GM23248 (cell line): ENCODE data around the gene FOSL1.

Experiments
- EZH2 ChIP-seq: fragments of 200-600 bp; sonication (generic); IDR thresholded peaks from 2 replicates; pipeline ENCODE4 v1.6.1; 2018; ENCODE audit warnings: antibody characterized with exemption, mild to moderate bottlenecking; ENCODE audit not compliant: insufficient read depth, poor library complexity, severe bottlenecking
- EZH2phosphoT487 ChIP-seq: fragments of 200-600 bp; sonication (generic); IDR thresholded peaks from 2 replicates; pipeline ENCODE4 v1.6.1; 2018; ENCODE audit warnings: antibody characterized with exemption, moderate library complexity, mild to moderate bottlenecking, low read depth; ENCODE audit not compliant: insufficient read depth

GRCh38 chr11:65861165-65861505 is 39.1 kb downstream of the FOSL1 start:
- no peak for TF ChIP-seq EZH2phosphoT487
- TF ChIP-seq EZH2 = no peak
